ENCODE measurements around the gene GPRC5C.

GPRC5C gene

DNA sequence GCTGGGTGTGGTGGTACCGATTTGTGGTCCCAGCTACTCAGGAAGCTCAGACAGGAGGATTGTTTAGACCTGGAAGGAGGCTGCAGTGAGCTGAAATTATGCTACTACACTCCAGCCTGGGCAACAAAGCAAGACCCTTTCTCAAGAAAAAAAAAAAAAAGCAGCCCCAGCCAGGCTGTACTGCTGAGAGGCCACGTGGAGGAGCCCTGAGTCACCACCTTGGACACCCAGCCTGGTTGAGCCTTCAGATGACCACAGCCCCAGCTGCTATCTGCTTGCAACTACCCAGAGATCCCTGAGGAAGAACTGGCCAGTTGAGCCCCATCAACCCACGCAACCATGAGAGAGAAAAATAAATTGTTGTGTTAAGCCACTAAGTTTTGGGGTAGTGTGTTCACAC is 23.6 kb upstream of the GPRC5C start:
- H3K4me1 ChIP-seq (ENCODE audit: control insufficient read depth, insufficient read depth, low read length) = no peaks in the 10 kb centered on the region
- no peak overlapping the region for H3K4me3 ChIP-seq (ENCODE audit: low read length)
- H3K27me3 ChIP-seq (replicated peaks; ENCODE audit: control insufficient read depth, insufficient read depth, low read length) = peaks cover 30% of the 10 kb centered on the region
- no peak for DNase-seq (ENCODE audit: low read depth)
- H3K9ac ChIP-seq (ENCODE audit: low read length) = no peak overlapping the region
- H3K36me3 ChIP-seq (ENCODE audit: control insufficient read depth, insufficient read depth, low read length, severe bottlenecking) = no peaks in the 10 kb centered on the region
- no peaks in the 10 kb centered on the region for H3K9me3 ChIP-seq (ENCODE audit: control insufficient read depth, low read length)

DNA sequence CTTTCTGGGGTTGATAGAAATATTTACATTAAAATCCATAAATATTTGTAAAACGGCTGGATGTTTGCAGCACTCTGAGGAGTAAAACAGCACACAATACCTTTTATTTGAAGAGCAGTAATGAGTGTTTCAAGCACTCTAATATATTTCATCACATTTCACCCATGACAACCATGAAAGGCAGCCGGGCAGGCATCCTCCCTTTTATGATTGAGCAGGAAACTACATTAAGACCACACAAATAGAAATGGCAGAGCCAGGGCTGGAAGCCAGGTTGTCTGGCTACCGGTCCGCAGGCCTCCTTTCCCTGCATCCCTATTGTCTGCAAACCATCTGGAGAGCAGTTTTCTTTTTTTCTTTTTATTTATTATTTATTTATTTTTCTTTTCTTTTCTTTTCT is 23.1 kb upstream of the GPRC5C start:
- Histone ChIP-seq H3K4me3 (ENCODE audit: low read length) (no peak overlapping the region), H3K9me3 (ENCODE audit: control insufficient read depth, low read length) (no peaks in the 10 kb centered on the region), H3K27me3 (replicated peaks; ENCODE audit: control insufficient read depth, insufficient read depth, low read length) (peaks cover 26% of the 10 kb centered on the region), H3K4me1 (ENCODE audit: control insufficient read depth, insufficient read depth, low read length) (no peaks in the 10 kb centered on the region), H3K36me3 (ENCODE audit: control insufficient read depth, insufficient read depth, low read length, severe bottlenecking) (no peaks in the 10 kb centered on the region), H3K9ac (ENCODE audit: low read length) (no peak overlapping the region)
- no peak for DNase-seq (ENCODE audit: low read depth)

DNA sequence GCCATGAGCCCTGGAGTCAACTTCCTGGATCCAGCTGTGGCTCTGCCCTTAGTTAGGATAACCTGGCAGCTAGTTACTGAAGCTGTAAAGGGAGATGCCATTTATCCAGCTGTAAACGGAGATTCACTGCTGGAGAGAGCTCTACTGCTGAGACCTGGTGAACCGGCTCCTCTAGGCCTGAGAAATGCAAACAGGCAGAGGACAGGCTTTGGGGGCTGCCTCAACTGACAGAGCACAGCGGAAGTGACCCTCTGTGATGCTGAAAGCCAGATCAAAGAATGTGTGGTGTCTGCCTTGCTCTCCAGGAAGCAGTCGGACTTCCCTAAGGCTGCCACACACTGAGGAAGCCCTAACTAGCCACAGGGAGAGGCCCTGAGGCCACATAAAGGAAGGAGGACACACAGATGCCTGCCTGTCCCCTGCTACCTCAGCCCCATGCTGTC is 21.9 kb upstream of the GPRC5C start:
- no peaks in the 10 kb centered on the region for H3K9me3 ChIP-seq (ENCODE audit: control insufficient read depth, low read length)
- no peak for DNase-seq (ENCODE audit: low read depth)
- no peaks in the 10 kb centered on the region for H3K36me3 ChIP-seq (ENCODE audit: control insufficient read depth, insufficient read depth, low read length, severe bottlenecking)
- no peaks in the 10 kb centered on the region for H3K4me1 ChIP-seq (ENCODE audit: control insufficient read depth, insufficient read depth, low read length)
- H3K4me3 ChIP-seq (ENCODE audit: low read length) = no peak overlapping the region
- no peak overlapping the region for H3K9ac ChIP-seq (ENCODE audit: low read length)
- H3K27me3 ChIP-seq (replicated peaks; ENCODE audit: control insufficient read depth, insufficient read depth, low read length) = peaks cover 14% of the 10 kb centered on the region

DNA sequence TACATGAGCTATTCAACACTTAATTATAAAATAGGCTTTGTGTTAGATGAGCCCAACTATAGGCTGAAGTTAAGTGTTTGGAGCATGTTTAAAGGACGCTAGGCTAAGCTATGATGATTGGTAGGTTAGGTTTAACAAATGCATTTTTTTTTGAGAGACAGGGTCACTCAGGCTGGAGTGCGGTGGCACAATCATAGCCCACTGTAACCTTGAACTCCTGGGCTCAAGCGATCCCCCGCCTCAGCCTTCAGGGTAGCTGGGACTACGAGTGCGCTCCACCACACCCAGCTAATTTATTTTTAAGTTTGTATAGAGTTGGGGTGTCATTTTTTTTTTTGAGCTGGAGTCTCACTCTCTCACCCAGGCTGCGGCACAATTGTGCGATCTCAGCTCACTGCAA is 19.3 kb upstream of the GPRC5C start:
- DNase-seq (ENCODE audit: low read depth) = no peak
- Histone ChIP-seq H3K9ac (ENCODE audit: low read length) (no peak overlapping the region), H3K4me1 (ENCODE audit: control insufficient read depth, insufficient read depth, low read length) (peaks cover 11% of the 10 kb centered on the region), H3K36me3 (ENCODE audit: control insufficient read depth, insufficient read depth, low read length, severe bottlenecking) (no peaks in the 10 kb centered on the region), H3K9me3 (ENCODE audit: control insufficient read depth, low read length) (no peaks in the 10 kb centered on the region), H3K4me3 (ENCODE audit: low read length) (no peak overlapping the region), H3K27me3 (replicated peaks; ENCODE audit: control insufficient read depth, insufficient read depth, low read length) (peaks cover 10% of the 10 kb centered on the region)

DNA sequence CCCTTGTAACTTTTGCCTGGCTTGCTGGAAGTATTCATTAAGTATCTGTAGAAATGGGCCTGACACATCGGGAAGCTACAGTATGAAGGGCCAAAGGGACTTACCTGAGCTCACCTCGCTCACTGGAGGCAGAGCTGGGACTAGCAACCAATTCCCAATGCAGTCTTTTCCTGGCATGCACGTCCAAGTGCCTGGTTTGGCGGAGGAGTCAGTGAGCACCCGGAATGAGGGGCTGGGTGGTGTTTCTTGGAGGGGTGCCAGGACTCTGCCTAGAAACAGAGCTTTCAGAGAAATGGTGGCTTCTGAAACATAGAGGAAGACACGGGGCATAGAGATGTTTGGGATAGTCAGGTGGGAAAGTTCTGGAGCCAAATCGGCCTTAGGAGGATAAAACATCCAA is 18.4 kb upstream of the GPRC5C start:
- peaks cover 10% of the 10 kb centered on the region for H3K27me3 ChIP-seq (replicated peaks; ENCODE audit: control insufficient read depth, insufficient read depth, low read length)
- H3K4me1 ChIP-seq (ENCODE audit: control insufficient read depth, insufficient read depth, low read length) = peaks cover 11% of the 10 kb centered on the region
- no peaks in the 10 kb centered on the region for H3K9me3 ChIP-seq (ENCODE audit: control insufficient read depth, low read length)
- no peaks in the 10 kb centered on the region for H3K36me3 ChIP-seq (ENCODE audit: control insufficient read depth, insufficient read depth, low read length, severe bottlenecking)
- no peak overlapping the region for H3K9ac ChIP-seq (ENCODE audit: low read length)
- H3K4me3 ChIP-seq (ENCODE audit: low read length) = no peak overlapping the region
- DNase-seq (ENCODE audit: low read depth) = no peak

DNA sequence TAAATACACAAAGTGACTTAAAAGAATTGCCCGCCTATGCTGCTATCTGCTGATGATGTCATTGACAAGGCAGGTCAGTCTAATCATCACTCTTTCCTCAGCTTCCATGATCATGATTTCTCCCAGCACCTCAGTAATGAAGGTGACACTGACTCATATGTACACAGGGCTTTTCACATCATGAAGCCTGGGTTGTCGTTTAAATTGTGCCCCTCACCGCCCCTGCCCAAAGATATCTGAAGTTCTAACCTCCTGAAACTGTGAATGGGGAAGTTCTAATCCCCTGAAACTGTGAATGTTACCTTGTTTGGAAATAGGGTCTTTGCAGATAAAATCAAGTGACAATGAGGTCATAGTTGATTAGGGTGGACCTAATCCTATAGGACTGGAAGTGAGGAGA is 17.4 kb upstream of the GPRC5C start:
- no peak overlapping the region for H3K4me3 ChIP-seq (ENCODE audit: low read length)
- no peaks in the 10 kb centered on the region for H3K36me3 ChIP-seq (ENCODE audit: control insufficient read depth, insufficient read depth, low read length, severe bottlenecking)
- no peak overlapping the region for H3K9ac ChIP-seq (ENCODE audit: low read length)
- H3K4me1 ChIP-seq (ENCODE audit: control insufficient read depth, insufficient read depth, low read length) = peaks cover 11% of the 10 kb centered on the region
- H3K9me3 ChIP-seq (ENCODE audit: control insufficient read depth, low read length) = no peaks in the 10 kb centered on the region
- H3K27me3 ChIP-seq (replicated peaks; ENCODE audit: control insufficient read depth, insufficient read depth, low read length) = peaks cover 10% of the 10 kb centered on the region
- no peak for DNase-seq (ENCODE audit: low read depth)

DNA sequence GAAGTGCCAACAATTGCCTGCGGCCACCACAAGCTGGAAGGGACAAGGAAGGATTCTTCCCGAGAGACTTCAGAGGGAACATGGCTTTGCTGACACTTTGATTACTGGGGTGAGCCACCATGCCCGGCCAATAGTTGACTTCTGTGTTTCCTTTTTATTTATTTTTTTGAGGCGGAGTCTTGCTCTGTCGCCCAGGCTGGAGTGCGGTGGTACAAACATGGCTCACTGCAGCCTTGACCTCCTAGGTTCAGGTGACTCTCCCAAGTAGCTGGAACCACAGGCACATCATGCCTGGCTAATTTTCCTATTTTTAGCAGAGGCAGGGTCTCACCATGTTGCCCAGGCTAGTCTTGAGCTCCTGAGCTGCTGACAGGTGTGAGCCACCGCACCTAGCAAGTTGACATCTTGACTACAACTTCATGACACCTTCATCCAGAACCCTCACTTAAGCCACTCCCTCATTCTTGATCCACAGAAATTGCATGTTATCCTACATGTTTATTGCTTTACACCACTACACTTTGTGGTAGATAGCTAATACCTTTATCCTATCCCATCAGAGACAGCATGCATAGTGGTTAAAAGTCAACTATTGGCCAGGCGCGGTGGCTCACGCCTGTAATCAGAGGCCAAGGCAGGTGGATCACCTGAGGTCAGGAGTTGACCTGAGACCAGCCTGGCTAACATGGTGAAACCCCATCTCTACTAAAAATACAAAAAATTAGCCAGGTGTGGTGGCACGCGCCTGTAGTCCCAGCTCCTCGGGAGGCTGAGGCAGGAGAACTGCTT is 16.1 kb upstream of the GPRC5C start:
- no peak for DNase-seq (ENCODE audit: low read depth)

DNA sequence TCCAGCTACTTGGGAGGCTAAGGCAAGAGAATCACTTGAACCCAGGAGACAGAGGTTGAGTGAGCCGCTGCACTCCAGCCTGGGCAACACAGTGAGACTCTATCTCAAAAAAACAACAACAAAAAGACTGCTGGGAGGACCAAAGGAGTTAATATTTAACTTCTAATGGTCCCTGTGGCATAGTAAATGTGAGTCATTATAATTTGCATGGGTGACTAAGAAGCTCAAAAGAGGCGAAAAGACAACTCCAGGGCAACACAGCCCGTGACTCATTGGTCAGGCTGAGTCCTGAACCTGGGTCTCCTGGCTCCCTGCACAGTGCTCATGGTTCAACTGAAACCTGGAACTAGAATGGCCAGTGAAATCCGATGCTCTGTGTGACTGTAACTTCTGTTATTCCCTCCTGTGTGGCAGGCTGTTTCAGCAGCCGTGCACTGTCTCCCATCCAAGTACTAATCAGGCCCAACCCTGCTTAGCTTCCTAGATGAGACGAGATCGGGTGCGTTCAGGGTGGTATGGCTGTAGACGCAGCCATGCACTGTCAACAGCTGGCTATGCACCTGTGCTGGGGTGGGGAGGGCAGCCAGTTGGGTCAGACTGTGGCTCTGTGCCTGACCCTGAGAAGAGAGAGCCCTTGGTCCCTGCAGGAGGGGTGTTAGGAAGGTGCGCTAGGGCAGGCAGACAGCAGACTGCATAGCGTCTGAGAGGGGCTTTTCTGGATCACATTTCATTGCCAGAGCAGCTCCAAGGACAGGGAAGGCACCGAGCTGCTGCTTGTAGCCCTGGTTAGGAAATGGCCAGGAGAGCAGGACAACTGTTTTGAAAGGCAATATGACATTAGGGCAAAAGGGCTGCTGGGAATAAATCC is 14.5 kb upstream of the GPRC5C start:
- DNase-seq (ENCODE audit: low read depth) = no peak
- Histone ChIP-seq H3K9me3 (ENCODE audit: control insufficient read depth, low read length) (no peaks in the 10 kb centered on the region), H3K4me3 (ENCODE audit: low read length) (no peak overlapping the region), H3K9ac (ENCODE audit: low read length) (no peak overlapping the region), H3K36me3 (ENCODE audit: control insufficient read depth, insufficient read depth, low read length, severe bottlenecking) (no peaks in the 10 kb centered on the region), H3K4me1 (ENCODE audit: control insufficient read depth, insufficient read depth, low read length) (peaks cover 11% of the 10 kb centered on the region), H3K27me3 (replicated peaks; ENCODE audit: control insufficient read depth, insufficient read depth, low read length) (no peaks in the 10 kb centered on the region)

More for the DNA sequence above, 16.1 kb upstream of the GPRC5C start:
- Histone ChIP-seq H3K4me3 (ENCODE audit: low read length) (no peak overlapping the region), H3K4me1 (ENCODE audit: control insufficient read depth, insufficient read depth, low read length) (peaks cover 11% of the 10 kb centered on the region), H3K36me3 (ENCODE audit: control insufficient read depth, insufficient read depth, low read length, severe bottlenecking) (no peaks in the 10 kb centered on the region), H3K9ac (ENCODE audit: low read length) (no peak overlapping the region), H3K27me3 (replicated peaks; ENCODE audit: control insufficient read depth, insufficient read depth, low read length) (peaks cover 7% of the 10 kb centered on the region), H3K9me3 (ENCODE audit: control insufficient read depth, low read length) (no peaks in the 10 kb centered on the region)

DNA sequence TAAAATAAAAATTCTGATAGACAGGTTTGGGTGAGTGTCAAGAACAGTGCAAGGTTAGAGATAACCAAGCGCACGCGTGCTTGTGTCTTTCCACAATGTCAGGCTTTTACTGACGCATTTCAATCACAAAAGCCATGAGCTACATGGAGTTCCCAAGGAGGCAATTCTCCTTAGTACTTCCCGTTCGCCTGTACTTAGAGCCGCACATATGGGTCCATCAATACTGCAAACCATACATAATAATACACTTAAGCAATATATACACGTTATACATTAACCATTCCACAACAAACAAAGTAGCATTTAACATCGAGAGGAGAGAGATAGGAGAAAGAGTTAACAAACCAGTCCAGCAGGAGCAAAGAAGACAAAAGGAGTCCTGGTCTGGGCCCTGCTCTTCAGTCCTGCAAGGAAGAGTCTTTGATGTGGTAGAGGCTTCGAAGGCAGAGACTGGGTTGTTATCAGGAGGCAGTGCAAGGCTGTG is 11.9 kb upstream of the GPRC5C start:
- no peak overlapping the region for H3K4me3 ChIP-seq (ENCODE audit: low read length)
- DNase-seq (ENCODE audit: low read depth) = no peak
- H3K9me3 ChIP-seq (ENCODE audit: control insufficient read depth, low read length) = no peaks in the 10 kb centered on the region
- H3K9ac ChIP-seq (ENCODE audit: low read length) = no peak overlapping the region
- no peaks in the 10 kb centered on the region for H3K36me3 ChIP-seq (ENCODE audit: control insufficient read depth, insufficient read depth, low read length, severe bottlenecking)
- peaks cover 3% of the 10 kb centered on the region for H3K27me3 ChIP-seq (replicated peaks; ENCODE audit: control insufficient read depth, insufficient read depth, low read length)
- peaks cover 11% of the 10 kb centered on the region for H3K4me1 ChIP-seq (ENCODE audit: control insufficient read depth, insufficient read depth, low read length)

DNA sequence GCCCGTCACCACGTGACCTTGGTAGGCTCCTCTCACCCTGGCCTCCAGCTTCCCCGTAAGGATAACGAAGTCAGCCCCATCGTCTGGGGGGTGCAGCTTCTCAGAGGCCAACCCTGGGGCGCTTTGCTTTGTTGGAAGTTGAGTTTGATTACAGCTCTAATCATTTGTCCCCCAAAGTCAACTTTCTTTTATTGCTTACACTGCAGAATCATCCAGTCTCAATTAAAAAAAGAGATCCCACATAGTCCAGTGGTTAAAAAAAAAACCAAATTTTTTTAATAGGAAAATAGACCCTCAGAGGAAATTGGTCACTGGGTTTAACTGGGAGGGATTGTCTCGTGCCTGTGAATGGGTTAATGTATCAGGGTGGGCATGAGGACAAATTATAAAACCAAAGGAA is 7.8 kb upstream of the GPRC5C start:
- H3K9me3 ChIP-seq (ENCODE audit: control insufficient read depth, low read length) = no peaks in the 10 kb centered on the region
- no peak overlapping the region for H3K9ac ChIP-seq (ENCODE audit: low read length)
- H3K4me3 ChIP-seq (ENCODE audit: low read length) = no peak overlapping the region
- no peaks in the 10 kb centered on the region for H3K36me3 ChIP-seq (ENCODE audit: control insufficient read depth, insufficient read depth, low read length, severe bottlenecking)
- no peak for DNase-seq (ENCODE audit: low read depth)
- no peaks in the 10 kb centered on the region for H3K4me1 ChIP-seq (ENCODE audit: control insufficient read depth, insufficient read depth, low read length)
- peaks cover 3% of the 10 kb centered on the region for H3K27me3 ChIP-seq (replicated peaks; ENCODE audit: control insufficient read depth, insufficient read depth, low read length)

DNA sequence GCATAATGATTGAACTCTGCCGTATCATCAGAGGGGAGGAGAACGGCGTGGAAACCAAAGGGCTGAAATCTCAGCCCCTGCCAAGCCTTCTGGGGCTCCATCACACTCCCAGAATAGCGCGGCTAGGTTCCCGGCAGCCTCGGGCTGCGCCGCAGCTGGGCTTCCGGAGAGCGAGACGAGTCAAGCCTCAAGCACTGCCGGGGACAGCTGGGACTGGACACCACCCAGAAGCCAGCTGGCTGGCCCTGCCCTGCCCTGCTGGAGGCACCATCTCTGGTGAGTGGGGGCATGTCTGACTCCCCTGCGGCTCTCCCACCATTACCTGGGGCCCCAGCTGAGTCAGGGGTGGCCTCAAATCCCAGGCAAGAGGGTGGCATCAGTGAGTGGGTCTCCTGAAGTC is 7.2 kb upstream of the GPRC5C start:
- peaks cover 3% of the 10 kb centered on the region for H3K27me3 ChIP-seq (replicated peaks; ENCODE audit: control insufficient read depth, insufficient read depth, low read length)
- H3K9ac ChIP-seq (ENCODE audit: low read length) = no peak overlapping the region
- no peak overlapping the region for H3K4me3 ChIP-seq (ENCODE audit: low read length)
- no peak for DNase-seq (ENCODE audit: low read depth)
- H3K9me3 ChIP-seq (ENCODE audit: control insufficient read depth, low read length) = no peaks in the 10 kb centered on the region
- H3K36me3 ChIP-seq (ENCODE audit: control insufficient read depth, insufficient read depth, low read length, severe bottlenecking) = no peaks in the 10 kb centered on the region
- H3K4me1 ChIP-seq (ENCODE audit: control insufficient read depth, insufficient read depth, low read length) = no peaks in the 10 kb centered on the region
